Iris pigment epithelial cell (primary cell): Measurements from ENCODE around the gene SLC31A2.
A peak's percentile ranks its signal among the peaks of the same experiment; 100 is the strongest.
"Not testable (repeated sequence)": the region's sequence is repeated elsewhere in the genome, so short reads cannot be mapped to it uniquely, and the experiment has no call there.

Experiments used
- DNase-seq: peaks from one replicate; pipeline ENCODE4 v3.0.0-alpha.2; 2011; ENCODE audit warnings: low read depth

The SLC31A2 gene

GRCh38 chr9:113150670-113151611 lies at the start of gene SLC31A2:
TSS of gene SLC31A2 (plus strand) at chr9:113151007. CDS start at chr9:113151075, 68 bp downstream.
- DNase-seq = peak; percentile 86

DNA sequence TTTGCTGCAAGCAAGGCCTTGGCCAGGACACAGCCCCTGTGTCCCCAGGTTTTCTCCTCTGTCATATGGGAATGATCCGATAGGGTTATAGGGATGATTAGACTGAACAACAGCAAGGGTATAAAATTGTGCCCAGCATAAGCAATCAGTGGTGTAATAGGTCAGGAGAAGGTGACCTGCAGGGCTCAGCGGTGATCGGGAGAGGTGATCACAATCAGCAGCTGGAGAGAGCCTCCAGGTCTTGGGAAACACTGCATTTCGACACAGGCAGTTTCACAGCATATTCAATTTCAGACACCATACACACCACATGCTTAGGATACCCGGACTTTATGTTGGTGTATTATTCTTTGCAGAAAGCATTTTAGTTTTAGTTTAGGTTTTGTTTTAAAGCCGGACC lies 45.5 kb upstream of the SLC31A2 start:
- not testable (repeated sequence) for DNase-seq

- not testable (repeated sequence) for DNase-seq
Measured at GRCh38 chr9:113111065-113111951, 39.5 kb upstream of the SLC31A2 start.

DNA sequence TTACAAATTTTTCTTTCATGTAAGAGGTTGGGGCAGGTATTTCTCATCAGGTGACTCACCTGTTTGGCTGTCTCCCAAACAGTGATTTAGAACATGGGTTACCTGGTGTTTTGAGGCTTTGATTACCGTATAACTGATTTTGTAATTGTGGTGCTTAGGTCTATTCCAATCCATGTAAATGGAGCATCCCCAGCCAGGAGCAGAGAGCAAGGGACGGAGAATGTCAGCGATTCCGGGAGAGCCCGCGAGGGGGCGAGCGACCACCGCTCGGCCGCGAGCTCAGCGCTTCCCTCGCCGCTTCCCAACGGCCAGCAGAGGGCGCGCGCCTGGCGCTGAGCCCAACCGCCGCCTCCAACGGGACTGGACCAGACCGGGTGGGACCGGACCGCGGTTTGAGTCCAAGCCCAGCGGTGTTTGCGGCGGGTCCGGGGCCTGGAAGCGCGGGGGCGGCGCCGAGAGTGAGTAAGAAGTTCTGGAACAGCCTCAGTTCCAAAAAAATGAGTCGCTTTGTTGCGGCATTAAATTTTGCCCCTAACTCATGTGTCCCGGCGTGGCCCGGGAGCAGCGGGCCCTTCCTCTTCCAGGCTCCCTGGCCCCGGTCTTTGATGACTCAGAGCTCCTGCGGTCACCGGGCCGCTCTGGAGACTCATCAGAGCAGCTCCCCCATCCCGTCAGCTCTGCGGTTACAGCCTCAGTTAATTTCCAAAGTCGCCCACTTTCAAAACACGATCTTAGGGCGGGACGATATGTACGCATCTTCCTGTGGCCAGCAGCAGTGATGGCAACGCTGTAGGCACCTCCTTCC lies 37.9 kb upstream of the SLC31A2 start:
- not testable (repeated sequence) for DNase-seq

- not testable (repeated sequence) for DNase-seq
Measured at GRCh38 chr9:113118829-113119228, 32.0 kb upstream of the SLC31A2 start.

DNA sequence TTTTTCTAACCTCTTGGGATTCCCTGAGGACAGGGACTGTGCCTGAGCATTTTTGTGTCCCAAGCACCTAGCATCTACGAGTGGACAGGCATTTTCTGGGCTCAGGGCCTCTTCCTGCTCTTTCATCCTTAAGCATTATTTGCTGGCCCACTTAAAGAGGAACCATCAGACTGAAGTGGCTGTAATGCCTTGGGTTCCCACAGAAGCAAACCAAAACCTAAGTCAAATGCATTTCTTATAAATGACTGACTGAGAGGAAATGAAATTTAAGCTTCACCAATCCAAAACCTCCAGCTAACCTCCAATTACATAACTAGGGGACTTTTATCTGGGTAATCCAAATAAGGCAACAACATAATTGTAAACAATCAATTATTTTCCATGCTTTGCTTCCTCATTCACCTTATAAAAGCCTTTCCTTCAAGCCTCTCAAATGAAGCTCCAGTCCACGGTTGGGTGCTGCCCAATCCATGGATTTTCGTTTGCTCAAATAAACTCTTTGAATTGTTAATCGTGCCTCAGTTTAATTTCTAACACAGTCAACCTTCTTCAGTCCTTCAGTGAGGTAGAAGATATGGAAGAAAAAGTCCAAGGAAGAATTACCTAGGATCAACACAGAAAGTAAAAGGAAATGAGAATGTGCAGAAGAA lies 25.3 kb upstream of the SLC31A2 start:
- DNase-seq = no peak

GRCh38 chr9:113129466-113129865 lies 21.3 kb upstream of the SLC31A2 start:
- no peak for DNase-seq

DNA sequence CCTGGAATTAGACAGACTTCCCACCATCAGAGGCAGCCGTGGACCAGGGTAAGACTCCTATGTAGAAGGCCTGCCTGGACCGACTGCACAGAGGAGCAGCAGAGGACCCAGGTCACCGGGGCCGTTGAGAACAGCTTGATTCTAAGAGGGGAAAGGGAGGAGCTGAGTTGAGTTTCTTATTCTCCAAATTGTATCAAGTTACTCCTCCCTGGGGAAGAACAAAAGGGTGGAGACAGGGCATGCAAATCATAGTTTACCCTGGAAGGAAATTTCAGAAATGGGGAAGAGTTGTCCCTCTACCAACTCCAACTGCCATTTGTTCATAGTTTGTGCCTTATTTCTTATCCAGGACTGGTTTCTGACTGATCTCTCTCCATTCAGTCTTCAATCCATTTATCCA lies 20.9 kb upstream of the SLC31A2 start:
- no peak for DNase-seq

- peak; percentile 43 for DNase-seq
Measured at GRCh38 chr9:113131689-113132151, 19.1 kb upstream of the SLC31A2 start.

DNA sequence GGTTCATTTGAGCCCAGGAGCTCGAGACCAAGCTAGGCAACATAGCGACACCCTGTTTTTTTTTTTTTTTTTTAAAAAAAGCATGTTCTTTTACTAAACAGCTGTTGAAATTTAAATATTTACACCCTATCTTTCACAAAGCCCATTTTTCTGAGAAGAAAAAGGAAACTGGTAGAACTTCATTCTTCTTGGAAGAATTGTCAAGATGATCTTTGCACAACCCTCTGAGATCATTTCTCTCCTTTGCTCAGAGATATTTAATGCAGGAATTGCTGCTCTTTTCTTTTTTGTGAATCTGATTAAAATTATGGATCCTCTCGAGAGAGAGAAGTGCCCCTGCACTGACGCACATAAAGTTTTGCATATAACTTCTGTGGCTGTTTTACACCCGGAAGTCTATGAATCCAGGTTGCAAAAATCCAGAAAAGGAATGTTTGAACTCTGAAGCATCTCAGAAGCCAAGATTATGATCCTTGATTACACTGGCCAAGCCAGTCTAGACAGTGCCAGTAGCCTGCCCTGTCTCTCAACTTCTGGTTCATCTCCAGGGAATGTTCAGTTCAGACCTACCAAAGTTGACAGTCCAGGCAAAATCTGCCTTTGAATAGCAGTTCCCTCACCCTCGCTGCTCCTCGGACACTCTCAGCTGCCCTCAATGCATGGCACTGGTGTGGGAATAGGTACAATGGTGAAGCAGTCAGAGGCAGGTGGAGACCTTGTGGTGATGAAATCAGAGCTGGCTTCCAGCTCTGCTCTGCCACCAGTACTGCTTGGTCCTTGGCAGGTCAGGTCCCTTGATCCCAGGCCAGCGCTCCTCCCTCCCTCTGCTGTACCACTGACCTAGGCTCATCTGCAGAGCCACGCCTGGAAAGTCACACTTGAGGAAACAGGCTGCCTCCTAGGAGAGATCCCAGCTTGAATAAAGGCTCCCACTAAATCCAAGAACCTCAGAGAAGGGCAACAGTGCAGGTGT lies 13.3 kb upstream of the SLC31A2 start:
- no peak for DNase-seq

DNA sequence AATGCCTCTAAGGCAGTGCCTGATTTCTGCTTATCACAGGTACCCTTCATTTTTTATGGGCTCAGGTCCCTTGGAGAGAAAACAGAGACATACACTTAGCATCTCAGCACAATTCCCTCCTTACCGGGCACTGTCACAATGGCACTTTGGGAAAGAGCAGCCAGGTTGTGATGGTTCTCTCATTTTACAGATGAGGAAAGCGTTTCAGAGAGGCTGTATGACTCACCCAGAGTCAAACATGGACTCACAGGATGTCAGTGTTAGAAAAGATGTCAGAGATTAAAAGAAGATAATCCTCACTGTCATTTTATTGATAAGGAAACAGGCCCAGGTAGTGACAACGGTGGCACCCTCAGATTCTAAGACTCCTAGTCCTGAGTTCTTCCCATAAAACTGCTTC lies 12.0 kb upstream of the SLC31A2 start:
- DNase-seq = no peak

GRCh38 chr9:113139225-113139829 lies 11.5 kb upstream of the SLC31A2 start:
- no peak for DNase-seq

GRCh38 chr9:113139953-113140352 lies 10.9 kb upstream of the SLC31A2 start:
- no peak for DNase-seq

- not testable (repeated sequence) for DNase-seq
Measured at GRCh38 chr9:113140896-113141295, 9.9 kb upstream of the SLC31A2 start.

DNA sequence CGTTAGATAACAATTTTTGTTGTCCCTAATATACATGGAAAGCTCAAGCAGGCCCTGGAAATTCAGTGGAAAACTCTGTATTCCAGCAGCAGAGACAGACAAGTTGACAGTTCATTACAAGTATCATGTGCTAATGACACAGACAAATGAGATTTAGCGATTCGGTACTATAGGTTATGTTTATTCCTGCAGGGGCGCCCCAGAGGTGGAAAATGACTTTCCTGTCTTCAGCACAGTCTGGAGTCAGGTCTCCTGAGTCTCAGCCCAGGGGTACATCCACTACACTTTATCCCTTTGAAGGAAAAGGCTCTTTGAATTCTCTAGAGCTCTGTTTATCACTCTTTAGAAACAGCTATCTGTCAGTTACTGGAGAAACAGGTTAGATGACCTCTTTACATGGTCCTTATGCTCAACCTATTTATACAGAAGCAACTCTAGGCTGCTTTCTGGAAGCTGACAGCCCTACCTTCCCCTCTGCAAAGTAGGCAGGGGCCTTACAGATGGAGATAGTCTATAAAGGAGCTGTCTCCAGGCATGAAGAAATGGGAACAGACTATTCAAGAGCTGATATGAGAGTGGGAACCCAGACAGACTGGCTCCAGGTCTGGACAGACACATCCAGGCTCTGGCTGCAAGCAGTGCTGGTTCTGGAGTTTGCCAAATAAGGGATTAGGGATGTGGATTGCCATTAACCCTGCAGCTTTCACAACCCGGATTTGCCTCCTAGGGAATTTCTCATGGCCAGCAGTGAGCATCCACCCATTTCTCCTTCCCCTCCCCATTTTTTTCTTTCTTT lies 7.2 kb upstream of the SLC31A2 start:
- no peak for DNase-seq

GRCh38 chr9:113148372-113148705 lies 2.5 kb upstream of the SLC31A2 start:
- no peak for DNase-seq

GRCh38 chr9:113148781-113149510 lies 1.9 kb upstream of the SLC31A2 start:
- DNase-seq = no peak

DNA sequence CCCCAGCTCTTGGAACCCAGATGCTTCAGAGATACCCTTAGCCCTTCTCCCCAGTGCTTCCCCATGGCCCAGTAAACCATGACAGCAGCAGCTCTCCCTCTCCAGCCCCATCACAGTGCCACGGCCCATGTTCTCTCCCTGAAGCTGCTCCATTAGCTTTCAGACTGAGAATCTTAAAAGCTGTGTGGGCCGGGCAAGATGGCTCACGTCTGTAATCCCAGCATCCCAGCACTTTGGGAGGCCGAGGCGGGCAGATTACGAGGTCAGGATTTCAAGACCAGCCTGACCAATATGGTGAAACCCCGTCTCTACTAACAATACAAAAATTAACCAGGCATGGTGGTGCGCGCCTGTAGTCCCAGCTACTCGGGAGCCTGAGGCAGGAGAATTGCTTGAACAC lies 1.2 kb upstream of the SLC31A2 start:
- not testable (repeated sequence) for DNase-seq
